ENCODE results near the gene SLC4A4. TPM values are rescaled to one million over a fixed set of nuclear protein-coding genes. Genes with fewer than 3 reads are reported as not detected.

Gene SLC4A4
- polyA plus RNA-seq, 1 of the 3 experiments (the other 2 are of a cell fraction) = not detected

DNA sequence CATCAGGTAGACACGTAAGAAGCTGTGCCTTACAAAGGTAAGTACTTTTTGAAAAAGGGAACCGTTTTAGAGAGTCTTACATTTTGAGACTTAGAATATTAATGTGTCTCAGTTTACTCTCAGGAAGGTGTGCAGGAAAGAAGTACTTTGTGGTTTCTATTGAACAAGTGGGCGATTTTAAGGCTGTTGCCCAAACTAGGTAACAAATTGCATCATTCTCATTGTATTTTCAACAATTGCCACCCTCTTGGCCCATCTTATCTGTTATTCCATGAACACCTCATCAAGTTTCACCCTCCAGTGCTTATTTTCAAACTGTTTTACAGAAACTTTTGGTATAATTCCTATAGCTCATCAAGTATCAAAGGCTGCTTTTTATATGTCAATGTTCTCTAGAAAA is 158.3 kb downstream of the SLC4A4 start:
- POLR2A ChIA-PET = no interaction called here
- no peaks in the 10 kb centered on the region for H3K79me2 ChIP-seq (ENCODE audit: insufficient read depth)

DNA sequence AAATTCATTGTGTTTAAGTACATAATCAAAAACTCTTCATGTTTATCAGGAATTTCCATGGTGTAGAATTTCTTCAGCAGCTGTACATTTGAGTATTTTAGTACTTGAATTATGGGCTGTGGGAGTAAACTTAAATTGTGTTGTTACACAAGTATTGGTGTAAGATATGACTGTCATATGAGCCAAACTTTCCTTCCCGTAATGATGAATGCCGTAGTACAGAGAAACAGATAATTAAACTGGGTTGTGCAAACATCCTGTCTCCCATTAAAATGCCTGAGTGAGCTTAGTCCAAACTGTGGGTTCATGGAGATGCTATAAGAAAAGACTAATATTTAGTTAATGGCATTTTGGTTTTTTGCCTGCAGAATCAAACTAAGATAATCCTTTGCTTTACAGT is 159.2 kb downstream of the SLC4A4 start:
- 0% methylated on average over 2 of the region's 2 CpGs for WGBS (ENCODE audit: low lambda C conversion rate)
- CTCF ChIA-PET = no interaction called here

More for the DNA sequence above, 158.3 kb downstream of the SLC4A4 start:
- no peaks in the 10 kb centered on the region for H3K36me3 ChIP-seq (replicated peaks in 1 of 2; ENCODE audit: control insufficient read depth in 1 of 2, insufficient read depth in 2 of 2, low read length in 1 of 2)
- CTCF ChIA-PET = interaction anchor here (0.7 kb wide), 1 partner anchor 463 kb away, joined by 3 read pairs; no protein-coding TSS in a partner anchor
- H3K27ac ChIP-seq (ENCODE audit: low read depth in 2 of 2, low read length in 1 of 2) = no peak overlapping the region
- no peak overlapping the region for H3K4me3 ChIP-seq (ENCODE audit: low read depth in 2 of 2, low read length in 1 of 2)
- no peak for DNase-seq
- 8% methylated on average over 3 of the region's 3 CpGs for WGBS (ENCODE audit: low lambda C conversion rate)
- no peak overlapping the region for H2AFZ ChIP-seq (ENCODE audit: low read depth)
- H3K9ac ChIP-seq = no peak overlapping the region
- TF ChIP-seq TEAD4 (IDR thresholded peaks at IDR 0.05; ENCODE audit: borderline replicate concordance, insufficient read depth) (no peak), MEF2A (IDR thresholded peaks at IDR 0.05; ENCODE audit: borderline replicate concordance, low read depth) (no peak), FOSL2 (IDR thresholded peaks at IDR 0.05; ENCODE audit: borderline replicate concordance, low read depth) (no peak)
- H4K20me1 ChIP-seq (ENCODE audit: insufficient read depth) = no peaks in the 10 kb centered on the region
- no peaks in the 10 kb centered on the region for H3K4me1 ChIP-seq (ENCODE audit: control insufficient read depth in 1 of 2, insufficient read depth in 2 of 2, low read depth in 1 of 2, low read length in 1 of 2)
- no peaks in the 10 kb centered on the region for H3F3A ChIP-seq (replicated peaks; ENCODE audit: insufficient read depth)
- no peaks in the 10 kb centered on the region for H3K27me3 ChIP-seq (ENCODE audit: insufficient read depth)
- H3K9me2 ChIP-seq = no peaks in the 10 kb centered on the region
- H3K4me2 ChIP-seq = no peak overlapping the region
- no peaks in the 10 kb centered on the region for H3K9me3 ChIP-seq

DNA sequence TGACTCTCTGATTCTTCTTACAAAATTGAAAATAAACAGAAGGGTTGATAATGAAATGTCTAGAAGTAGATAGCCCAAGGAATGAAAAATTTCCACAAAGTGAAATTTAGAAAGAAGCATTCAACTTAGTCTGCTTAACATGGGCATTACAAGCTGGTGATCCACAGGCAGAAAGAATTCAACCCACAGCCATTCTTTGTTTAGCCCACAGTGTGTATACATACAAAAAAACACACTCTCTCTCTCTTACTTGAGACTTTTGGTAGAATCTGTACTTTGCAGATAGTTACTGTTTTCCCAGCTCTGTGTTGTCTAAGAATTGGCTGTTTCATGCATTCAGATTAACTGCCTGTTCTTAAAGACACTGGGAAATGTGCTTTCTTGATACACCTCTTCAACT is 159.8 kb downstream of the SLC4A4 start:
- H3K27ac ChIP-seq (ENCODE audit: low read depth in 2 of 2, low read length in 1 of 2) = no peak overlapping the region
- no peaks in the 10 kb centered on the region for H3K9me3 ChIP-seq
- no peaks in the 10 kb centered on the region for H3K9me2 ChIP-seq
- H3K9ac ChIP-seq = no peak overlapping the region
- H2AFZ ChIP-seq (ENCODE audit: low read depth) = no peak overlapping the region
- no peaks in the 10 kb centered on the region for H3K27me3 ChIP-seq (ENCODE audit: insufficient read depth)
- H3K4me2 ChIP-seq = no peak overlapping the region
- POLR2A ChIA-PET = no interaction called here
- TF ChIP-seq, protein P1, sequence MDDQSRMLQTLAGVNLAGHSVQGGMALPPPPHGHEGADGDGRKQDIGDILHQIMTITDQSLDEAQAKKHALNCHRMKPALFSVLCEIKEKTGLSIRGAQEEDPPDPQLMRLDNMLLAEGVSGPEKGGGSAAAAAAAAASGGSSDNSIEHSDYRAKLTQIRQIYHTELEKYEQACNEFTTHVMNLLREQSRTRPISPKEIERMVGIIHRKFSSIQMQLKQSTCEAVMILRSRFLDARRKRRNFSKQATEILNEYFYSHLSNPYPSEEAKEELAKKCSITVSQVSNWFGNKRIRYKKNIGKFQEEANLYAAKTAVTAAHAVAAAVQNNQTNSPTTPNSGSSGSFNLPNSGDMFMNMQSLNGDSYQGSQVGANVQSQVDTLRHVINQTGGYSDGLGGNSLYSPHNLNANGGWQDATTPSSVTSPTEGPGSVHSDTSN (IDR thresholded peaks at IDR 0.05) = no peak
- no peak for TF ChIP-seq EP300 (IDR thresholded peaks at IDR 0.05; ENCODE audit: borderline replicate concordance in 1 of 2, low read depth in 1 of 2, low read length in 1 of 2)
- no peak for TF ChIP-seq JUND (IDR thresholded peaks at IDR 0.05)
- TF ChIP-seq MEF2A (IDR thresholded peaks at IDR 0.05; ENCODE audit: borderline replicate concordance, low read depth) = no peak
- TF ChIP-seq CHD2 (IDR thresholded peaks at IDR 0.05; ENCODE audit: low read length, partially characterized antibody) = no peak
- TF ChIP-seq, protein P2, sequence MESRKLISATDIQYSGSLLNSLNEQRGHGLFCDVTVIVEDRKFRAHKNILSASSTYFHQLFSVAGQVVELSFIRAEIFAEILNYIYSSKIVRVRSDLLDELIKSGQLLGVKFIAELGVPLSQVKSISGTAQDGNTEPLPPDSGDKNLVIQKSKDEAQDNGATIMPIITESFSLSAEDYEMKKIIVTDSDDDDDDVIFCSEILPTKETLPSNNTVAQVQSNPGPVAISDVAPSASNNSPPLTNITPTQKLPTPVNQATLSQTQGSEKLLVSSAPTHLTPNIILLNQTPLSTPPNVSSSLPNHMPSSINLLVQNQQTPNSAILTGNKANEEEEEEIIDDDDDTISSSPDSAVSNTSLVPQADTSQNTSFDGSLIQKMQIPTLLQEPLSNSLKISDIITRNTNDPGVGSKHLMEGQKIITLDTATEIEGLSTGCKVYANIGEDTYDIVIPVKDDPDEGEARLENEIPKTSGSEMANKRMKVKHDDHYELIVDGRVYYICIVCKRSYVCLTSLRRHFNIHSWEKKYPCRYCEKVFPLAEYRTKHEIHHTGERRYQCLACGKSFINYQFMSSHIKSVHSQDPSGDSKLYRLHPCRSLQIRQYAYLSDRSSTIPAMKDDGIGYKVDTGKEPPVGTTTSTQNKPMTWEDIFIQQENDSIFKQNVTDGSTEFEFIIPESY (IDR thresholded peaks at IDR 0.05; ENCODE audit: borderline replicate concordance, low read depth) = no peak
- TF ChIP-seq TEAD4 (IDR thresholded peaks at IDR 0.05; ENCODE audit: borderline replicate concordance, insufficient read depth) = no peak
- TF ChIP-seq FOSL2 (IDR thresholded peaks at IDR 0.05; ENCODE audit: borderline replicate concordance, low read depth) = no peak
- H3K4me1 ChIP-seq (ENCODE audit: control insufficient read depth in 1 of 2, insufficient read depth in 2 of 2, low read depth in 1 of 2, low read length in 1 of 2) = no peaks in the 10 kb centered on the region
- H3F3A ChIP-seq (replicated peaks; ENCODE audit: insufficient read depth) = no peaks in the 10 kb centered on the region
- no peak overlapping the region for H3K4me3 ChIP-seq (ENCODE audit: low read depth in 2 of 2, low read length in 1 of 2)
- no peak for DNase-seq
- no peaks in the 10 kb centered on the region for H4K20me1 ChIP-seq (ENCODE audit: insufficient read depth)
- CTCF ChIA-PET = no interaction called here
- H3K79me2 ChIP-seq (ENCODE audit: insufficient read depth) = no peaks in the 10 kb centered on the region
- no peaks in the 10 kb centered on the region for H3K36me3 ChIP-seq (replicated peaks in 1 of 2; ENCODE audit: control insufficient read depth in 1 of 2, insufficient read depth in 2 of 2, low read length in 1 of 2)

More for the DNA sequence above, 159.2 kb downstream of the SLC4A4 start:
- Histone ChIP-seq H4K20me1 (ENCODE audit: insufficient read depth) (no peaks in the 10 kb centered on the region), H3K27me3 (ENCODE audit: insufficient read depth) (no peaks in the 10 kb centered on the region), H3K4me1 (ENCODE audit: control insufficient read depth in 1 of 2, insufficient read depth in 2 of 2, low read depth in 1 of 2, low read length in 1 of 2) (no peaks in the 10 kb centered on the region), H3K4me3 (ENCODE audit: low read depth in 2 of 2, low read length in 1 of 2) (no peak overlapping the region), H3K4me2 (no peak overlapping the region), H3K9me3 (no peaks in the 10 kb centered on the region), H3K79me2 (ENCODE audit: insufficient read depth) (no peaks in the 10 kb centered on the region), H3K9ac (no peak overlapping the region), H3F3A (replicated peaks; ENCODE audit: insufficient read depth) (no peaks in the 10 kb centered on the region), H3K9me2 (no peaks in the 10 kb centered on the region), H3K36me3 (replicated peaks in 1 of 2; ENCODE audit: control insufficient read depth in 1 of 2, insufficient read depth in 2 of 2, low read length in 1 of 2) (no peaks in the 10 kb centered on the region), H3K27ac (ENCODE audit: low read depth in 2 of 2, low read length in 1 of 2) (no peak overlapping the region), H2AFZ (ENCODE audit: low read depth) (no peak overlapping the region)
- POLR2A ChIA-PET = no interaction called here
- TF ChIP-seq EZH2phosphoT487 (IDR thresholded peaks at IDR 0.05; ENCODE audit: borderline replicate concordance, low read depth) = no peak
- no peak for TF ChIP-seq TEAD4 (IDR thresholded peaks at IDR 0.05; ENCODE audit: borderline replicate concordance, insufficient read depth)
- no peak for TF ChIP-seq MXI1 (IDR thresholded peaks at IDR 0.05; ENCODE audit: low read depth, low read length)
- TF ChIP-seq POLR2AphosphoS5 (IDR thresholded peaks at IDR 0.05; ENCODE audit: low read depth, low read length) = no peak
- TF ChIP-seq FOSL2 (IDR thresholded peaks at IDR 0.05; ENCODE audit: borderline replicate concordance, low read depth) = no peak
- TF ChIP-seq TCF12 (IDR thresholded peaks at IDR 0.05) = no peak
- TF ChIP-seq MEF2A (IDR thresholded peaks at IDR 0.05; ENCODE audit: borderline replicate concordance, low read depth) = no peak
- no peak for TF ChIP-seq FOXM1 (IDR thresholded peaks at IDR 0.05; ENCODE audit: low read depth)
- no peak for DNase-seq
